Hypothalamus (tissue), 51 donors: ENCODE data around the gene PKP4.

Source experiments
- DNase-seq, 51 donors: peaks; one replicate each; lab custom pipeline; 2025; lab: John Stamatoyannopoulos, UW

The PKP4 gene

GRCh38 chr2:158583923-158584322, 127.2 kb downstream of the PKP4 start:
- DNase-seq = no peak

- DNase-seq = no peak
These were observed 129.7 kb downstream of the PKP4 start for GRCh38 chr2:158586491-158586890.

GRCh38 chr2:158589303-158589702, 132.6 kb downstream of the PKP4 start:
- DNase-seq = no peak

- DNase-seq = no peak
These were observed 142.2 kb downstream of the PKP4 start for GRCh38 chr2:158598862-158599517.

- no peak for DNase-seq
These were observed 142.9 kb downstream of the PKP4 start for GRCh38 chr2:158599609-158600008.

- peak in 12 of 51 donors; percentile 2 to 34 (median 8) for DNase-seq
These were observed 143.5 kb downstream of the PKP4 start for GRCh38 chr2:158600155-158600802.

- DNase-seq = no peak
These were observed 145.3 kb downstream of the PKP4 start for GRCh38 chr2:158602027-158602426.

GRCh38 chr2:158603205-158603604, 146.5 kb downstream of the PKP4 start:
- no peak for DNase-seq

GRCh38 chr2:158603986-158604385, 147.2 kb downstream of the PKP4 start:
- DNase-seq = no peak

GRCh38 chr2:158610059-158610458, 153.3 kb downstream of the PKP4 start:
- no peak for DNase-seq

GRCh38 chr2:158616480-158617000, 159.8 kb downstream of the PKP4 start:
- no peak for DNase-seq

- DNase-seq = no peak
These were observed 162.2 kb downstream of the PKP4 start for GRCh38 chr2:158618891-158619490.

- DNase-seq = no peak
These were observed 162.7 kb downstream of the PKP4 start for GRCh38 chr2:158619496-158619895.

- DNase-seq = no peak
These were observed 163.9 kb downstream of the PKP4 start for GRCh38 chr2:158620656-158621055.

- DNase-seq = no peak
These were observed 167.4 kb downstream of the PKP4 start for GRCh38 chr2:158624071-158624667.

GRCh38 chr2:158624961-158625360, 168.2 kb downstream of the PKP4 start:
- DNase-seq = no peak

- no peak for DNase-seq
These were observed 172.4 kb downstream of the PKP4 start for GRCh38 chr2:158629116-158629515.

- no peak for DNase-seq
These were observed 176.5 kb downstream of the PKP4 start for GRCh38 chr2:158633261-158633660.

- no peak for DNase-seq
These were observed 177.9 kb downstream of the PKP4 start for GRCh38 chr2:158634627-158635026.

GRCh38 chr2:158635961-158636601, 179.3 kb downstream of the PKP4 start:
- no peak for DNase-seq

GRCh38 chr2:158637357-158637756, 180.6 kb downstream of the PKP4 start:
- peak in 1 of 51 donors; percentile 13 for DNase-seq
